H7 (cell line): ENCODE measurements around the gene EXOC6B. TPM values are rescaled to one million over a fixed set of nuclear protein-coding genes. Genes with fewer than 3 reads are reported as not detected.

Experiments
- DNase-seq: peaks from one replicate; pipeline ENCODE4 v3.0.0; 2012
- H3K27me3 ChIP-seq: 2 replicates; pipeline ENCODE4 v1.6.0; 2011; ENCODE audit warnings: mild to moderate bottlenecking, low read length; ENCODE audit not compliant: control insufficient read depth, insufficient read depth
- H3K36me3 ChIP-seq: replicated peaks from 2 replicates; pipeline ENCODE4 v1.5.1; 2011; ENCODE audit warnings: low read length; ENCODE audit not compliant: control insufficient read depth, insufficient read depth
- H3K4me3 ChIP-seq: 2 replicates; pipeline ENCODE4 v1.5.1; 2011; ENCODE audit warnings: low read depth, mild to moderate bottlenecking, control low read depth, low read length, moderate library complexity; ENCODE audit not compliant: insufficient read depth
- total RNA-seq: library from RNA; depleted of rRNA; stranded (reverse); fragments of >200 nt; shearing (Covaris generic); gene quantifications from 2 replicates; pipeline ENCODE4 v1.2.3, GENCODE V29; 2014

Gene EXOC6B
- total RNA-seq, 1 experiment from 2014 or later = 20.5 TPM

GRCh38 chr2:72144274-72144631 is 681.6 kb downstream of the EXOC6B start:
- peaks cover 84% of the 10 kb centered on the region for H3K27me3 ChIP-seq
- H3K4me3 ChIP-seq = peak overlapping the region; percentile 52
- DNase-seq = no peak
- no peaks in the 10 kb centered on the region for H3K36me3 ChIP-seq

- DNase-seq = peak; percentile 72
- Histone ChIP-seq H3K4me3 (peak overlapping the region; percentile 52), H3K27me3 (peaks cover 82% of the 10 kb centered on the region), H3K36me3 (no peaks in the 10 kb centered on the region)
Observed at GRCh38 chr2:72143441-72144273, 682.2 kb downstream of the EXOC6B start.

GRCh38 chr2:72142570-72143440 is 683.0 kb downstream of the EXOC6B start:
- Histone ChIP-seq H3K4me3 (peak overlapping the region; percentile 52), H3K36me3 (no peaks in the 10 kb centered on the region), H3K27me3 (peaks cover 75% of the 10 kb centered on the region)
- DNase-seq = peak; percentile 91

GRCh38 chr2:72141881-72142451 is 683.9 kb downstream of the EXOC6B start:
- Histone ChIP-seq H3K4me3 (no peak overlapping the region), H3K27me3 (peaks cover 67% of the 10 kb centered on the region), H3K36me3 (no peaks in the 10 kb centered on the region)
- DNase-seq = peak; percentile 70

GRCh38 chr2:72141032-72141645 is 684.7 kb downstream of the EXOC6B start:
- peak; percentile 42 for DNase-seq
- H3K36me3 ChIP-seq = no peaks in the 10 kb centered on the region
- peaks cover 58% of the 10 kb centered on the region for H3K27me3 ChIP-seq
- no peak overlapping the region for H3K4me3 ChIP-seq

GRCh38 chr2:72140621-72140960 is 685.2 kb downstream of the EXOC6B start:
- Histone ChIP-seq H3K36me3 (no peaks in the 10 kb centered on the region), H3K27me3 (peaks cover 53% of the 10 kb centered on the region), H3K4me3 (no peak overlapping the region)
- DNase-seq = no peak

- Histone ChIP-seq H3K4me3 (no peak overlapping the region), H3K27me3 (peaks cover 49% of the 10 kb centered on the region), H3K36me3 (no peaks in the 10 kb centered on the region)
- DNase-seq = peak; percentile 53
Observed at GRCh38 chr2:72139874-72140620, 685.8 kb downstream of the EXOC6B start.

GRCh38 chr2:72139471-72139873 is 686.4 kb downstream of the EXOC6B start:
- H3K27me3 ChIP-seq = peaks cover 47% of the 10 kb centered on the region
- peak; percentile 45 for DNase-seq
- H3K4me3 ChIP-seq = no peak overlapping the region
- no peaks in the 10 kb centered on the region for H3K36me3 ChIP-seq

- H3K4me3 ChIP-seq = no peak overlapping the region
- peaks cover 44% of the 10 kb centered on the region for H3K27me3 ChIP-seq
- H3K36me3 ChIP-seq = no peaks in the 10 kb centered on the region
- peak; percentile 46 for DNase-seq
Observed at GRCh38 chr2:72138921-72139381, 686.9 kb downstream of the EXOC6B start.

- Histone ChIP-seq H3K27me3 (peaks cover 37% of the 10 kb centered on the region), H3K4me3 (no peak overlapping the region)
- DNase-seq = peak; percentile 65
Observed at GRCh38 chr2:72138011-72138881, 687.6 kb downstream of the EXOC6B start.

GRCh38 chr2:72137498-72138010 is 688.3 kb downstream of the EXOC6B start:
- peaks cover 30% of the 10 kb centered on the region for H3K27me3 ChIP-seq
- no peaks in the 10 kb centered on the region for H3K36me3 ChIP-seq
- peak; percentile 96 for DNase-seq
- no peak overlapping the region for H3K4me3 ChIP-seq

More at GRCh38 chr2:72138011-72138881, 687.6 kb downstream of the EXOC6B start:
- H3K36me3 ChIP-seq = no peaks in the 10 kb centered on the region

- H3K27me3 ChIP-seq = peaks cover 24% of the 10 kb centered on the region
- peak; percentile 70 for DNase-seq
- no peaks in the 10 kb centered on the region for H3K36me3 ChIP-seq
- H3K4me3 ChIP-seq = no peak overlapping the region
Observed at GRCh38 chr2:72136933-72137497, 688.8 kb downstream of the EXOC6B start.
